Loucy (cell line): ENCODE data around the gene RHOC.

Source experiments
- EZH2phosphoT487 ChIP-seq: fragments of 200-600 bp; IDR thresholded peaks from 2 replicates; pipeline ENCODE4 v1.6.1; 2018; ENCODE audit warnings: antibody characterized with exemption, mild to moderate bottlenecking, moderate library complexity, borderline replicate concordance
- TF ChIP-seq, protein P1 (sequence below): fragments of 200-600 bp; sonication (generic); conservative IDR thresholded peaks from 2 replicates; pipeline ENCODE4 v1.5.1; 2014; ENCODE audit warnings: mild to moderate bottlenecking, antibody characterized with exemption, low read length

DNA sequence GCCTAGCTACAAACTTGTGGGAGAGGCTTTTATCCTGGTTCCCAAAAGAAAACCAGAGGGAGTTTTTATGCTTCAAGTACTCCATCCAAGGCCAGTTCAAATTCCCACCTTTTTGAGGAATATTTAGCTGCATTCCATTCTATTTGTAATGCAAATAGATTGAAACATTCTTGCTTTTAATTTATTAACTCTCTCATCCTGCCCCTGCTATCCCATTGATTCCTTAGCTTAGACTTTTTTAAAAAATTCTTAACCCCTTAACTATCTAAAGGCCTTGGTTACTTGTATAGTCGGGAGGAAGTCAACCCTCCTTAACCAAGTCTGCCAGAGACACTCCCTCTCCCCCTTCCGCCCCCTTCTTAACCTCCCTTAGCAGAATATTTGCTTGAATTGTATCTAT lies 34.9 kb downstream of the RHOC start:
- TF ChIP-seq EZH2phosphoT487 = no peak
- TF ChIP-seq, protein P1, sequence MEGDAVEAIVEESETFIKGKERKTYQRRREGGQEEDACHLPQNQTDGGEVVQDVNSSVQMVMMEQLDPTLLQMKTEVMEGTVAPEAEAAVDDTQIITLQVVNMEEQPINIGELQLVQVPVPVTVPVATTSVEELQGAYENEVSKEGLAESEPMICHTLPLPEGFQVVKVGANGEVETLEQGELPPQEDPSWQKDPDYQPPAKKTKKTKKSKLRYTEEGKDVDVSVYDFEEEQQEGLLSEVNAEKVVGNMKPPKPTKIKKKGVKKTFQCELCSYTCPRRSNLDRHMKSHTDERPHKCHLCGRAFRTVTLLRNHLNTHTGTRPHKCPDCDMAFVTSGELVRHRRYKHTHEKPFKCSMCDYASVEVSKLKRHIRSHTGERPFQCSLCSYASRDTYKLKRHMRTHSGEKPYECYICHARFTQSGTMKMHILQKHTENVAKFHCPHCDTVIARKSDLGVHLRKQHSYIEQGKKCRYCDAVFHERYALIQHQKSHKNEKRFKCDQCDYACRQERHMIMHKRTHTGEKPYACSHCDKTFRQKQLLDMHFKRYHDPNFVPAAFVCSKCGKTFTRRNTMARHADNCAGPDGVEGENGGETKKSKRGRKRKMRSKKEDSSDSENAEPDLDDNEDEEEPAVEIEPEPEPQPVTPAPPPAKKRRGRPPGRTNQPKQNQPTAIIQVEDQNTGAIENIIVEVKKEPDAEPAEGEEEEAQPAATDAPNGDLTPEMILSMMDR = no peak
